Stimulated activated CD8-positive, alpha-beta memory T cell treated with anti-CD3 and anti-CD28 coated beads, Interleukin-12 subunit alpha, Interleukin-12 subunit beta, amount 100 ng/mL, for 4 hours (primary cell): Measurements from ENCODE around the gene SMTNL2.
"Not testable (repeated sequence)": the region's sequence is repeated elsewhere in the genome, so short reads cannot be mapped to it uniquely, and the experiment has no call there.

ENCODE experiments used
- DNase-seq: peaks from one replicate; pipeline ENCODE4 v3.0.0-alpha.2; 2020; ENCODE audit warnings: low read depth

The SMTNL2 gene

GRCh38 chr17:4634976-4635375, 50.6 kb downstream of the SMTNL2 start:
- no peak for DNase-seq

- no peak for DNase-seq
Measured at GRCh38 chr17:4635823-4636375, 51.6 kb downstream of the SMTNL2 start.

GRCh38 chr17:4636474-4637100, 52.3 kb downstream of the SMTNL2 start:
- no peak for DNase-seq

GRCh38 chr17:4638766-4639165, 54.4 kb downstream of the SMTNL2 start:
- not testable (repeated sequence) for DNase-seq

DNA sequence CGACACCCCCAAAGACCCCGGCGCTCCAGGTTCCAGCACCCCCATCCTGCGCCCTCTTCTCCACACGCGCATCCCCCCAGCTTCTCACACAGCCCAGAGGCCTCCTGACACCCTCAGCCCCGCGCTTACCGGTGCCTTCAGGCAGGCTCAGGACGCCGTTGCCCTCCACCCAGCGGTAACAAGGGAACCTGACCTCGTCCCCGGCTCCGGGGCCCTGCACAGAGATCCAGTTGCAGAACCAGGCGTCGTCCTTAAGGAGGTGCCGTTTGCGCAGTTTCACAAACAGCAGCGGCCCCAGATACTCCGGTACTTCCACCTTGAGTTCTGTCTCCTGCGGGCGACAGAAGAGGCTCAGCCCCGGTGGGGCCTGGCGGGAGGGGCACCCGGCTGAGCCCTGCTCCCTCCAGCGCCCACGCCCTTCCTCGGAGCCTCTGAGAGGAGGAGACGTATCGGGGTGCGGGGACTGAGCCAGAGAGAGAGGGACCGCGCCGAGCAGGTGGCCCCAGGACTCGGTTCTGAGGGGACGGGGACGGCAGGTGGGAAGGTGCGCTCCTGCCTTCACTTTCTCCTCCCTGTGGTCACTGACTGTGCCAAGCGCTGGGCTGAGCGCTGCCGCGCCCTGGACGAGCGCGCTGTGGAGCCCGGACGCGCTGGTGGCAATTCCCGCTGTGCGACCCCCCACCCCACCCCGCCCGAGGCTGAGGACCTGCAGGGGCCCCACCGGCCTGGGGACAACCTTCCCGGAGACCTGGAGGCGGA, 55.2 kb downstream of the SMTNL2 start:
- not testable (repeated sequence) for DNase-seq

- DNase-seq: not testable (repeated sequence)
Measured at GRCh38 chr17:4640569-4641188, 56.4 kb downstream of the SMTNL2 start.

DNA sequence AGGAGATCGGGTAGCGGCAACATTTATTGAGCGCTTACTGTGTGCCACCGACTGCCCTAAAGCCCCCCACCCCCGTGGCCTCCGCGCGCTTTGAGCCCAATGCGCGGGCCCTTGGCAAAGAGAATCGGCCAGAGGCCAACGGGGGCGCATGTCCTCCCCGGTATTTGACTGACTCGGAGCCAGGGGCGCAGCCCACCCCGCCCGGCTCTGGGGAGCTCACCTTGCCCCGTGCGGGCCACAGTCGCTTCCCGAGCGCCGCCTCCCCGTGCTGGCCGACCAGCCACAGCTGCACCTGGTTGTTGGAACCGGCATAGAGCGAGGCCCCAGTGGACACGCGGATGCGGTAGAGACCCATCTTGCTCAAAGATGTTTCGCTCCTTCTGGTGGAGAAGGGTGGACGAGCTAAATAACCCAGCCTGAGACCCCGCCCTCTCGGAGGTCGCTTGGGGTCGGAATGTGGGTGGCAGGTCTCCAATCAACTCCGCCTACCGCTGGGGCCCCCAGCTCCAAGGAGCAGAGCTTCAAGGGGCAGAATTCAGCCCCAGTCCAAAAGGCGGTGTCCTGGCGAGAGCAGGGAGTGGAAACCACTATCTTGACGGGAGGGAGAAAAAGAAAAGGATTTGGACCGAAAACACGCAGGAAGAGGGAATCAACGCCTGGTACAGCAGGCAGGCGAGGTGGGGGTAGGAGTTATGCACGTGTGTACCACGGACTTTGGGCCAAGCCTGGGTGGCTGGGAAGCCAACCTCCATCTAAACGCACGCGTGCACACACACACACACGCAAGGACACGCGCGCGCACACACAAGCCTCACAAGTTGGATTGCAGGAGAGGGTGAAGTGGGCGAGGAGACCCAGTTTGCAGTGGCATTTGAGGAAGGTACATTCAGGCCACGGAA, 57.2 kb downstream of the SMTNL2 start, which contains the start of gene ALOX15:
TSS of gene ALOX15 (minus strand) at position 382 of the 899 bp plus-strand sequence. CDS start at position 355, 27 bp downstream.
- DNase-seq: no peak

- no peak for DNase-seq
Measured at GRCh38 chr17:4642286-4642685, 58.0 kb downstream of the SMTNL2 start.

GRCh38 chr17:4643676-4644075, 59.3 kb downstream of the SMTNL2 start:
- no peak for DNase-seq

- no peak for DNase-seq
Measured at GRCh38 chr17:4645642-4646041, 61.3 kb downstream of the SMTNL2 start.

- no peak for DNase-seq
Measured at GRCh38 chr17:4648741-4649140, 64.4 kb downstream of the SMTNL2 start.

DNA sequence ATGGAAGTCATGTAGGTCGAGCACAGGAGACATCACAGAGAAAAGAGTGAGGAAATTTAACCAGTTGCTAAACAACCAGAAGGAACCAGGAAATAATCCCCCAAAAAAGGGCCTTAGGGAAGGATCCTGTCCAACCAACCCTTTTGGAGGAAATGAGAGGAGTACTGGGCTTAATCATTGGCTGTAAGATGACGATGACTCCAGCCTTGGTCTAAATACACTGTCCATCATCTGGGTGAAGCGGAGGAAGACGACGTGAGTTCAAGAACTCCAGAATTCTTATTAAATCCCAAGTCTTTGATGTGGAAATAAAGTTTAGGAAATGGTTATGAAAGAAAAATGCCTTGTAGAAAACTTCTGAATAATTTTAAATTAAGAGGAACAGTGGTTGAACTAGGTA, 68.7 kb downstream of the SMTNL2 start:
- DNase-seq: no peak

DNA sequence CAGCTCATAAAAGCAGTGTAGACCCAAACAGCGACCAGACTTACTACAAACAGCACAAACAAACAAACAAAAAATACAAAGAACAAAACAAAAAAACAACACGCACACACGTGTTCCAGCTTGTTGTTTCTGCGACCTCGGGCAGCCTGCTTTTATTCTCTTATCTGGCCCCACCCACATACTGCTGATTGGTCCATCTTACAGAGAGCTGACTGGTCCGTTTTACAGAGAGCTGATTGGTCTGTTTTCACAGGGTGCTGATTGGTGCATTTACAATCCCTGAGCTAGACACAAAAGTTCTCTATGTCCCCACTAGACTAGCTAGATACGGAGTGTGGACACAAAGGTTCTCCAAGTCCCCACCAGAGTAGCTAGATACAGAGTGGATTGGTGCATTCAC, 71.6 kb downstream of the SMTNL2 start:
- DNase-seq: not testable (repeated sequence)

DNA sequence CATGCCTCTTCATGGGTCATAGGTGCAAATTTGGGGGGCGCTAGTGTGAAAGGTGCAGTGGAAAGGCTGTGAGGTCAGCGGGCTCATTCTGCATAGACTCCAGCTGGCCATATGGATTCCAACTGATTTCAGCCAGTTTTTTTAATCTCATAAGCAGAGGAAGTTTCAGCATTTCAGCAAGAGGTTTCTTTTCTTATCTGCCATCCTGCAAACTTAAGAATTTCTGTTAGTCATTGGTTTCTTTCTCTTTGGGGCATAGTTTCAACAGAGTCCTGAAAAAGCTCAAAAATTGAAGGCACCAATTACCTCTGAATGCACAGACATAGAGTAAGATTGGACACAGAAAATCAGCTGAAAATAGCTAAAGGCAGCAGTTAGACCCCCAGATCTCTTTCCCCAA, 73.3 kb downstream of the SMTNL2 start:
- no peak for DNase-seq
